Daoy (cell line): Measurements from ENCODE around the gene SMARCB1. TPM values are rescaled to one million over a fixed set of nuclear protein-coding genes. Genes with fewer than 3 reads are reported as not detected.

Experiments used
- DNase-seq: peaks from one replicate; pipeline ENCODE4 v3.0.0-alpha.2; 2015; ENCODE audit warnings: low read depth
- total RNA-seq: library from RNA; depleted of rRNA; stranded (reverse); fragments of >200 nt; shearing (Covaris generic); gene quantifications from 2 replicates; pipeline ENCODE4 v1.2.3, GENCODE V29; 2014; rRNA removed

The SMARCB1 gene
- total RNA-seq, 1 experiment from 2014 or later = 125 TPM

DNA sequence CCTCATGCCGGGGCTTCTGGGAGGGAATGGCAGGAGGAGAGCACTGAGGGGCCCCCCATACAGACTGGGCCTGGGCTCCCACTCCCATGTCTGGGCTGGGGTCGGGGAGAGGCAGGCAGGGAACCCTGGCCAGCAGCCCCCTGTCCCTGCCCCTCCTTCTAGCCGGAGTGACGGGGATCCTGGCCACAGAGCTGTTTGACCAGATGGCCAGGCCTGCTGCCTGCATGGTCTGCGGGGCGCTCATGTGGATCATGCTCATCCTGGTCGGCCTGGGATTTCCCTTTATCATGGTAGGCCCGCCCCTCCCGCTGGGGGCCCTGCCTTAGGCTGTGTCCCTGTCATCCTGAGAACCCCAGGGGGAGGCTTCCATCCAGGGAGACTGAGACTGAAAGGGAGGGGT is 97.4 kb downstream of the SMARCB1 start:
- DNase-seq = no peak

Other genes with a start within 250 kb of the SMARCB1 start
- gene IGLL1, start 206.7 kb upstream of the SMARCB1 start, total RNA-seq = not detected in 2 replicates
- not detected in 2 replicates for gene DRICH1, start 154.6 kb upstream of the SMARCB1 start, total RNA-seq
- not detected in 2 replicates for gene RGL4, start 96.0 kb upstream of the SMARCB1 start, total RNA-seq
- 2.1 and 3.1 TPM in 2 replicates for gene ZNF70, start 35.9 kb upstream of the SMARCB1 start, total RNA-seq
- gene VPREB3, start 32.5 kb upstream of the SMARCB1 start, total RNA-seq = not detected in 2 replicates
- gene C22orf15, start 24.0 kb upstream of the SMARCB1 start, total RNA-seq = not detected in 2 replicates
- gene CHCHD10, start 19.0 kb upstream of the SMARCB1 start, total RNA-seq = 3.5 and 31.6 TPM in 2 replicates
- 0.34 and 4.2 TPM in 2 replicates for gene MMP11, start 14.1 kb upstream of the SMARCB1 start, total RNA-seq
- 0.24 and 0.57 TPM in 2 replicates for gene DERL3, start 52.0 kb downstream of the SMARCB1 start, total RNA-seq
- 6.0 and 7.4 TPM in 2 replicates for gene SLC2A11, start 70.9 kb downstream of the SMARCB1 start, total RNA-seq
- 224 and 296 TPM in 2 replicates for gene MIF, start 107.4 kb downstream of the SMARCB1 start, total RNA-seq
- 0.68 and 0.91 TPM in 2 replicates for gene GSTT2B, start 174.2 kb downstream of the SMARCB1 start, total RNA-seq
- gene DDTL, start 179.9 kb downstream of the SMARCB1 start, total RNA-seq = 0.11 and 1.1 TPM in 2 replicates
- 113 and 133 TPM in 2 replicates for gene DDT, start 187.5 kb downstream of the SMARCB1 start, total RNA-seq
- not detected in 2 replicates for gene GSTT2, start 193.2 kb downstream of the SMARCB1 start, total RNA-seq
- not detected in 2 replicates for gene GSTT4, start 218.5 kb downstream of the SMARCB1 start, total RNA-seq
- 21.2 and 28.2 TPM in 2 replicates for gene CABIN1, start 224.3 kb downstream of the SMARCB1 start, total RNA-seq